ENCODE data around the gene SEMA4B.
A peak's percentile ranks its signal among the peaks of the same experiment; 100 is the strongest.

Gene SEMA4B

GRCh38 chr15:90171623-90172022, 29.5 kb upstream of the SEMA4B start:
- DNase-seq (ENCODE audit: low spot score) = no peak
- Histone ChIP-seq H3K27ac (no peak overlapping the region), H3K4me3 (no peak overlapping the region)
- TF ChIP-seq, protein P1, sequence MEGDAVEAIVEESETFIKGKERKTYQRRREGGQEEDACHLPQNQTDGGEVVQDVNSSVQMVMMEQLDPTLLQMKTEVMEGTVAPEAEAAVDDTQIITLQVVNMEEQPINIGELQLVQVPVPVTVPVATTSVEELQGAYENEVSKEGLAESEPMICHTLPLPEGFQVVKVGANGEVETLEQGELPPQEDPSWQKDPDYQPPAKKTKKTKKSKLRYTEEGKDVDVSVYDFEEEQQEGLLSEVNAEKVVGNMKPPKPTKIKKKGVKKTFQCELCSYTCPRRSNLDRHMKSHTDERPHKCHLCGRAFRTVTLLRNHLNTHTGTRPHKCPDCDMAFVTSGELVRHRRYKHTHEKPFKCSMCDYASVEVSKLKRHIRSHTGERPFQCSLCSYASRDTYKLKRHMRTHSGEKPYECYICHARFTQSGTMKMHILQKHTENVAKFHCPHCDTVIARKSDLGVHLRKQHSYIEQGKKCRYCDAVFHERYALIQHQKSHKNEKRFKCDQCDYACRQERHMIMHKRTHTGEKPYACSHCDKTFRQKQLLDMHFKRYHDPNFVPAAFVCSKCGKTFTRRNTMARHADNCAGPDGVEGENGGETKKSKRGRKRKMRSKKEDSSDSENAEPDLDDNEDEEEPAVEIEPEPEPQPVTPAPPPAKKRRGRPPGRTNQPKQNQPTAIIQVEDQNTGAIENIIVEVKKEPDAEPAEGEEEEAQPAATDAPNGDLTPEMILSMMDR (IDR thresholded peaks at IDR 0.05) = no peak

DNA sequence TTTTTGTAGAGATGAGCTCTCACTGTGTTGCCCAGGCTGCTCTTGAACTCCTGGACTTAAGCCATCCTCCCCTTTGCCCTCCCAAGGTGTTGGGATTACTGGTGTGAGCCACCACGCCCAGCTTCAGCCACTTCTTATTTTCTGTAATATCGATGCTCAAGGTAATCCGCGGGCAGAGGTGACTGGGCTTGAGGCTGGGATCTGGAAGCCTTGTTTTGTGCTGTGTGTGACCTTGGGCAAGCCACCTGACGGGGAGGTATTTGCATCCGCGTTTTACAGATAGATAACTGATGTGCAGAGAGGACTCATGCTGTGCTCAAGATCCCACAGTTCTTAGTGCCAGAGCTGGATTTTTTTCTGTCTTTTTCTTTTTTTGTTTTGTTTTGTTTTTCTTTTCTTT, 27.8 kb upstream of the SEMA4B start:
- TF ChIP-seq, protein P1 (IDR thresholded peaks at IDR 0.05) = no peak
- Histone ChIP-seq H3K27ac (no peak overlapping the region), H3K4me3 (no peak overlapping the region)
- DNase-seq (ENCODE audit: low spot score) = no peak

DNA sequence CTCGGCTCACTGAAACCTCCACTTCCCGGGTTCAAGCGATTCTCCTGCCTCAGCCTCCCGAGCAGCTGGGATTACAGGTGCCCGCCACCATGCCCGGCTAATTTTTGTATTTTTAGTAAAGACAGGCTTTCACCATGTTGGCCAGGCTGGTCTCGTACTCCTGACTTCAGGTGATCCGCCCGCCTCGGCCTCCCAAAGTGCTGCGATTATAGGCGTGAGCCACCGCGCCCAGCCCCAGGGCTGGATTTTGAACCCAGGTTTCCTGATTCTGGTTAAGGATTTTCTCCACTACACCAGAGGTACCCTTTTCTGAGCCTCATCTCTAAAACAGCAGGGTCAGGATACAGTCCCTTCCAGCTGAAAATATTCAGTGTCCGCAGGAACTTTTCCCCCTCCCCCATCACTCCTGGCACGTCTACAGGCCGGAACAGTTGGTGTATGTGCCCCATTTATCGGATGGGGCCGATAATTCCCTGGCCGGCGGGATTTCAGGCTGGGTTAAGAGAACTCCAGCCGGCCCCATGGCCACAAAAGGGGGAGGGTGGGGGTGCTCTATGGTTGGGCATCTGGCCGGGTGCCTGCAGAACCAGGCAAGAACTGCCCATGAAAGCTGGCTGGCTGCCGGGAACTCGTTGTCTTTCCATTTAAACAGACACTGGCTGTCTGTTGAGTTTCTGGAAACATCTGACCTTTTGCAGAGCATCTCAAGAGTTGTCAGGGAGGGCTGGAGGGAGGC, 26.8 kb upstream of the SEMA4B start:
- TF ChIP-seq, protein P1 (IDR thresholded peaks at IDR 0.05) = no peak
- H3K4me3 ChIP-seq = peak overlapping the region; percentile 42
- H3K27ac ChIP-seq = peak overlapping the region; percentile 81 to 96
- DNase-seq (ENCODE audit: low spot score) = peak; percentile 93

- DNase-seq (ENCODE audit: low spot score) = no peak
- H3K27ac ChIP-seq = peak overlapping the region in 1 of 2 donors; percentile 19
- H3K4me3 ChIP-seq = no peak overlapping the region
- TF ChIP-seq, protein P1 (IDR thresholded peaks at IDR 0.05) = no peak
Measured at GRCh38 chr15:90177012-90177411, 24.1 kb upstream of the SEMA4B start.

DNA sequence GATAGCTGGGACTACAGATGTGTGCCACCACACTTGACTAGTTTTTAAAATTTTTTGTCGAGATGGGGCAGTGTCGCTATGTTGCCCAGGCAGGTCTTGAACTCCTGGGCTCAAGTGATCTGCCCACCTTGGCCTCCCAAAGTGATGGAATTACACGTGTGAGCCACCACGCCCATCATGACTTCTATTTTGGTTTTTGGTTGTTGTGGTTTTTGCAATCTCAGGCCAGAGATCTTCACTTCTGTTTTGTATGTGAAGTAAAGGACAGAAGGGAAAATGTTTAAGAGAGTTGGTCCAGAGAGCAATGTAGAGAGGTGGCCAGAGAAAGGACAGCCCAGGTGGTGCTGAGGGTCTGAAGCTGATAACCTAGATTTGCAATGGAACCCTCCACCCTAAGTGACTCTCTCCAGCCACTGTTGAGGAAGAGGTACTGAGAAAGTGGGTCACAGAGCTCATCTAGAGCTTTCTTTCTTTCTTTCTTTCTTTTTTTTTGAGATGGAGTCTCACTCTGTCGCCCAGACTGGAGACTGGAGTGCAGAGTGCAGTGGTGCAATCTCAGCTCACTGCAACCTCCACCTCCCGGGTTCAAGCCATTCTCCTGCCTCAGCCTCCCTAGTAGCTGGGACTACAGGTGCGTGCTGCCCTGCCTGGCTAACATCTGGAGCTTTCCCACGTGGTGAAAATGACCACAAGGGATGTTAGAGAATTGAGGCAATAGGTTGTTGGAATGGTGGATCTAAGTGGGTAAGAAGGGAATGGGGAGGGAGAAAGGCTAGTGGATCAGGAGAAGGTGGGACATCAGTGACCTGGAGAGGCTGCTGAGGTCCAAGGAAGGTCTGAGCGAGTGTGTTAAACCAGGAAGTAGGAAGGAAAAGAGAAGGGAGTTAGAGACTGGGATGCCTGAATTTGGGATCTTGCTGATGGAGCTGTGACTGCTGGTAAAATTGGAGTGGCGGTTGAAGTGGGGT, 22.4 kb upstream of the SEMA4B start:
- H3K4me3 ChIP-seq = no peak overlapping the region
- no peak for DNase-seq (ENCODE audit: low spot score)
- no peak overlapping the region for H3K27ac ChIP-seq
- TF ChIP-seq, protein P1 (IDR thresholded peaks at IDR 0.05) = no peak

DNA sequence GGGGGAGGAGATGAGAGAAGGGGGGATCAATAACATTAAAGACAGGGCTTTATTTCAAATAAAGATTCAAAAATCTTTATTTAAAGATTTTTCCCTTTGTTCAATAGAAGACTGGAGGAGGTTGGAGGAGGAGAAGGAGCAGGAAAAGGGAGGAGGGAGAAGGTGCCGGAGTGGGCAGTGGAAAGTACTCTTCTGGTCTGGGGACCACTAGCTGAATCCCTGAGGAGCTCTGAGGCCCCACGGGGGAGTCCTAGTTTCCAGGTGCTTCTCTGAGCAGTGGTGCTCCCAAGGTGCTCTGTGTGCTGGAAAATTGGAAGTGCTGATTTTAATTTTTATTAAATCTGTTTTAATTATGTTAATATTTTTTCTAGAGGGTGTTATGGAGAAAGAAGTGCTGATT, 19.4 kb upstream of the SEMA4B start:
- no peak overlapping the region for H3K27ac ChIP-seq
- TF ChIP-seq, protein P1 (IDR thresholded peaks at IDR 0.05) = no peak
- DNase-seq (ENCODE audit: low spot score) = no peak
- no peak overlapping the region for H3K4me3 ChIP-seq
